Cardiac muscle cell (in vitro differentiated cells and primary cell): Measurements from ENCODE around the gene SNPH. TPM values are rescaled to one million over a fixed set of nuclear protein-coding genes. Genes with fewer than 3 reads are reported as not detected.

Experiments
- DNase-seq, 2 donors: peaks; one replicate each; pipeline versions ENCODE4 v3.0.0 to v3.0.0-alpha.2; 2010 to 2017; ENCODE audit warnings: low read depth in 1 of 2, low spot score in 1 of 2
- H3K27ac ChIP-seq: fragments of 200-600 bp; sonication (generic); 2 replicates; pipeline ENCODE4 v1.5.1; 2016
- H3K27me3 ChIP-seq: fragments of 200-600 bp; sonication (generic); 2 replicates; pipeline ENCODE4 v1.6.0; 2016; ENCODE audit warnings: control low read depth
- H3K36me3 ChIP-seq: fragments of 200-600 bp; sonication (generic); 2 replicates; pipeline ENCODE4 v1.5.1; 2016; ENCODE audit warnings: control low read depth
- H3K4me1 ChIP-seq: fragments of 200-600 bp; sonication (generic); 2 replicates; pipeline ENCODE4 v1.8.1; 2017; ENCODE audit warnings: low read depth, mild to moderate bottlenecking, mixed run types
- H3K4me3 ChIP-seq: fragments of 200-600 bp; sonication (generic); 2 replicates; pipeline ENCODE4 v1.5.1; 2016; ENCODE audit warnings: mild to moderate bottlenecking
- H3K9me3 ChIP-seq: fragments of 200-600 bp; sonication (generic); 2 replicates; pipeline ENCODE4 v1.5.1; 2017; ENCODE audit warnings: low read depth, mild to moderate bottlenecking, control low read depth
- CTCF ChIP-seq: IDR thresholded peaks from 2 replicates; pipeline ENCODE4 v1.5.1; 2012; ENCODE audit warnings: low read depth, mild to moderate bottlenecking, low read length
- polyA plus RNA-seq: library from polyadenylated mRNA; unstranded; fragments of >200 nt; fragmentation: Nextera tagmentation; extraction: Ambion mirVana; gene quantifications from 2 replicates; pipeline ENCODE4 v1.2.1, GENCODE V29; 2016
- total RNA-seq: library from RNA; depleted of rRNA; stranded (reverse); fragments of >200 nt; gene quantifications from 2 replicates; pipeline ENCODE4 v1.2.3, GENCODE V29; 2016

SNPH gene
- total and polyA plus RNA-seq, 2 experiments from 2014 or later: 7.4 to 8.1 TPM

GRCh38 chr20:1328680-1329330, 62.7 kb downstream of the SNPH start, which contains the start of gene SDCBP2:
TSS of gene SDCBP2 (minus strand) at chr20:1329139. CDS start at chr20:1320416, 8,723 bp downstream.
- Histone ChIP-seq H3K27me3 (no peaks in the 10 kb centered on the region), H3K9me3 (no peaks in the 10 kb centered on the region), H3K4me3 (no peak within 1 kb of the TSS), H3K4me1 (no peaks in the 10 kb centered on the region), H3K27ac (no peak within 1 kb of the TSS), H3K36me3 (peaks cover 4% of the 10 kb centered on the region)
- DNase-seq: no peak
- no peak for TF ChIP-seq CTCF

GRCh38 chr20:1330075-1330830, 64.2 kb downstream of the SNPH start:
- no peaks in the 10 kb centered on the region for H3K4me1 ChIP-seq
- H3K27ac ChIP-seq: no peak overlapping the region
- peak in 1 of 2 donors; percentile 53 for DNase-seq
- no peak for TF ChIP-seq CTCF
- peaks cover 4% of the 10 kb centered on the region for H3K36me3 ChIP-seq
- no peak overlapping the region for H3K4me3 ChIP-seq
- H3K9me3 ChIP-seq: no peaks in the 10 kb centered on the region
- H3K27me3 ChIP-seq: no peaks in the 10 kb centered on the region

GRCh38 chr20:1331101-1331500, 65.0 kb downstream of the SNPH start:
- Histone ChIP-seq H3K9me3 (no peaks in the 10 kb centered on the region), H3K4me3 (no peak overlapping the region), H3K27me3 (no peaks in the 10 kb centered on the region), H3K27ac (no peak overlapping the region), H3K36me3 (peaks cover 4% of the 10 kb centered on the region), H3K4me1 (no peaks in the 10 kb centered on the region)
- TF ChIP-seq CTCF: no peak
- no peak for DNase-seq

- H3K36me3 ChIP-seq: peaks cover 4% of the 10 kb centered on the region
- H3K9me3 ChIP-seq: no peaks in the 10 kb centered on the region
- no peaks in the 10 kb centered on the region for H3K4me1 ChIP-seq
- no peak overlapping the region for H3K4me3 ChIP-seq
- no peaks in the 10 kb centered on the region for H3K27me3 ChIP-seq
- TF ChIP-seq CTCF: no peak
- H3K27ac ChIP-seq: no peak overlapping the region
- no peak for DNase-seq
These were observed 65.8 kb downstream of the SNPH start for GRCh38 chr20:1331801-1332453.

GRCh38 chr20:1332749-1333300, 66.7 kb downstream of the SNPH start:
- H3K4me3 ChIP-seq: no peak overlapping the region
- no peak overlapping the region for H3K27ac ChIP-seq
- no peaks in the 10 kb centered on the region for H3K27me3 ChIP-seq
- DNase-seq: no peak
- H3K4me1 ChIP-seq: no peaks in the 10 kb centered on the region
- no peak for TF ChIP-seq CTCF
- peaks cover 4% of the 10 kb centered on the region for H3K36me3 ChIP-seq
- no peaks in the 10 kb centered on the region for H3K9me3 ChIP-seq
